ENCODE measurements around the gene MRPL18. TPM values are rescaled to one million over a fixed set of nuclear protein-coding genes. Genes with fewer than 3 reads are reported as not detected.
A peak's percentile ranks its signal among the peaks of the same experiment; 100 is the strongest.

MRPL18 gene
- total RNA-seq, 2 donors from 2014 or later: 62.3 to 66.0 TPM

DNA sequence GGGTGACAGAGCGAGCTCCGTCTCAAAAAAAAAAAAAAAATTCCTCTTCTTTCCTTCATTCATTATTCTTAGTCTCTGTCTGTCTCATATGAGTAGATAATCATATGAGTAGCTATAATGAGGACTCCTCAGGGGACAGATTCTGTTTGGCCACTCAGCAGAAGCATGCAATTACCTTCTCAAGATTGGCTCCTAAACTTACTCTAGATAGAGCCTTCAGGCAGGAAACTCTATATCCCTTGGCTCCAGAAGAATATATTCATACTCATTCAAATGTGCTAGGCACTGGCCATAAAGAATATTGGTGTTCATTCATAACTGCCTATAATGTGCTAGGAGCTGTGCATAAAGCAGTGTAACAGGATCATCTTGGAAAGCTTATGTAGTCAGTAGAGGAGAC, 30.6 kb upstream of the MRPL18 start:
- no peaks in the 10 kb centered on the region for H3K27me3 ChIP-seq
- TF ChIP-seq, protein P1, sequence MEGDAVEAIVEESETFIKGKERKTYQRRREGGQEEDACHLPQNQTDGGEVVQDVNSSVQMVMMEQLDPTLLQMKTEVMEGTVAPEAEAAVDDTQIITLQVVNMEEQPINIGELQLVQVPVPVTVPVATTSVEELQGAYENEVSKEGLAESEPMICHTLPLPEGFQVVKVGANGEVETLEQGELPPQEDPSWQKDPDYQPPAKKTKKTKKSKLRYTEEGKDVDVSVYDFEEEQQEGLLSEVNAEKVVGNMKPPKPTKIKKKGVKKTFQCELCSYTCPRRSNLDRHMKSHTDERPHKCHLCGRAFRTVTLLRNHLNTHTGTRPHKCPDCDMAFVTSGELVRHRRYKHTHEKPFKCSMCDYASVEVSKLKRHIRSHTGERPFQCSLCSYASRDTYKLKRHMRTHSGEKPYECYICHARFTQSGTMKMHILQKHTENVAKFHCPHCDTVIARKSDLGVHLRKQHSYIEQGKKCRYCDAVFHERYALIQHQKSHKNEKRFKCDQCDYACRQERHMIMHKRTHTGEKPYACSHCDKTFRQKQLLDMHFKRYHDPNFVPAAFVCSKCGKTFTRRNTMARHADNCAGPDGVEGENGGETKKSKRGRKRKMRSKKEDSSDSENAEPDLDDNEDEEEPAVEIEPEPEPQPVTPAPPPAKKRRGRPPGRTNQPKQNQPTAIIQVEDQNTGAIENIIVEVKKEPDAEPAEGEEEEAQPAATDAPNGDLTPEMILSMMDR (IDR thresholded peaks at IDR 0.05): no peak
- no peak overlapping the region for H3K4me3 ChIP-seq
- no peaks in the 10 kb centered on the region for H3K9me3 ChIP-seq
- peaks cover 0 to 18% of the 10 kb centered on the region in 2 donors for H3K4me1 ChIP-seq
- H3K27ac ChIP-seq: no peak overlapping the region
- peaks cover 18% of the 10 kb centered on the region for H3K36me3 ChIP-seq
- DNase-seq (ENCODE audit: low spot score): no peak

- DNase-seq (ENCODE audit: low spot score): no peak
- Histone ChIP-seq H3K27me3 (no peaks in the 10 kb centered on the region), H3K4me1 (peaks cover 0 to 18% of the 10 kb centered on the region in 2 donors), H3K4me3 (no peak overlapping the region), H3K27ac (peak overlapping the region; percentile 98 to 99), H3K36me3 (peaks cover 8% of the 10 kb centered on the region), H3K9me3 (no peaks in the 10 kb centered on the region)
- TF ChIP-seq, protein P1 (IDR thresholded peaks at IDR 0.05): no peak
Measured at GRCh38 chr6:159760602-159761057, 29.6 kb upstream of the MRPL18 start.

- no peak for DNase-seq (ENCODE audit: low spot score)
- no peaks in the 10 kb centered on the region for H3K27me3 ChIP-seq
- H3K9me3 ChIP-seq: no peaks in the 10 kb centered on the region
- H3K4me3 ChIP-seq: peak overlapping the region; percentile 81 to 97
- TF ChIP-seq, protein P1 (IDR thresholded peaks at IDR 0.05): no peak
- H3K36me3 ChIP-seq: peaks cover 3% of the 10 kb centered on the region
- H3K27ac ChIP-seq: peak overlapping the region; percentile 98 to 99
- H3K4me1 ChIP-seq: peaks cover 0 to 18% of the 10 kb centered on the region in 2 donors
Measured at GRCh38 chr6:159761129-159761872, 29.0 kb upstream of the MRPL18 start.

DNA sequence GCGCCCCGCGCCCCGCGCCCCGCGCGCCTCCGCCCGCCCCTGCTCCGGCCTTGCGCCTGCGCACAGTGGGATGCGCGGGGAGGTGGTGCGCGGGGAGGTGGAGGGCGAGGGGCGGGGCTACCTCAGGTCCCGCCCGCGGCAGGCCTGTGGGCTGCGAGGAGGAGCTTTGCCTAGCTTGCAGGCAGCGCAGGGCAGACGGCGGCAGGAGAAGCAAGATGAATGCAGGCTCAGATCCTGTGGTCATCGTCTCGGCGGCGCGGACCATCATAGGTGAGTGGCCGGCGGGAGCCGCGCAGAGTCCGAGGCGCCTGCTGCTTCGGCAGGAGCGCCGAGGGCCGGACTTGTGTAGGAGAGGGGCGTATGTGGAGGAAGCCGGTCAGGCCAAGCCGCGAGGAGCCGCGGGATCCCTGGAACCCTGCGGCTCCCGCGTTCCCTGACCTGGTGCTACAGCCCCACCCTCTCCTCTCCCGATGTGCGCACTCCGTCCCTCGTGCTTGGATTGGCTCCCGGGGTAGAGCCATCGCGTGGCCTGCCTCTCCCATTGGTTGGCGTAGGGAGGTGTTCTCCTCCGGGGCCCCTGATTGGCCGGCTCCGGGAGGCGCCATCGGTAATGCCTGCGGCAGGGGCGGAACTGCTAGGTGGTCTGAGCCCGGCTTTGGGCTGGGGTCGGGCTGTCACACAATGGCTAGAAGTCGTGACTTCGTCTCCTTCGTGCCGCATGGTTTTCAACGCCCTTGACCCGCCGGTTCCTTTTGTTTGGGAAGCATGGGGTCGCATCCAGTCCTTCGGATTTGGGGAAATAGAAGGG, 28.2 kb upstream of the MRPL18 start, which contains the start of gene ACAT2:
Gene ACAT2, plus strand, starts transcription at position 173 of the 808 bp plus-strand sequence. Its CDS starts 43 bp downstream, at position 216.
- H3K36me3 ChIP-seq: peaks cover 3% of the 10 kb centered on the region
- no peaks in the 10 kb centered on the region for H3K27me3 ChIP-seq
- peaks cover 0 to 18% of the 10 kb centered on the region in 2 donors for H3K4me1 ChIP-seq
- H3K9me3 ChIP-seq: no peaks in the 10 kb centered on the region
- H3K4me3 ChIP-seq: peak within 1 kb of the TSS; percentile 81 to 97
- peak; percentile 98 for DNase-seq (ENCODE audit: low spot score)
- H3K27ac ChIP-seq: peak within 1 kb of the TSS; percentile 98 to 99
- TF ChIP-seq, protein P1 (IDR thresholded peaks at IDR 0.05): peak in 1 of 2 donors; percentile 14

DNA sequence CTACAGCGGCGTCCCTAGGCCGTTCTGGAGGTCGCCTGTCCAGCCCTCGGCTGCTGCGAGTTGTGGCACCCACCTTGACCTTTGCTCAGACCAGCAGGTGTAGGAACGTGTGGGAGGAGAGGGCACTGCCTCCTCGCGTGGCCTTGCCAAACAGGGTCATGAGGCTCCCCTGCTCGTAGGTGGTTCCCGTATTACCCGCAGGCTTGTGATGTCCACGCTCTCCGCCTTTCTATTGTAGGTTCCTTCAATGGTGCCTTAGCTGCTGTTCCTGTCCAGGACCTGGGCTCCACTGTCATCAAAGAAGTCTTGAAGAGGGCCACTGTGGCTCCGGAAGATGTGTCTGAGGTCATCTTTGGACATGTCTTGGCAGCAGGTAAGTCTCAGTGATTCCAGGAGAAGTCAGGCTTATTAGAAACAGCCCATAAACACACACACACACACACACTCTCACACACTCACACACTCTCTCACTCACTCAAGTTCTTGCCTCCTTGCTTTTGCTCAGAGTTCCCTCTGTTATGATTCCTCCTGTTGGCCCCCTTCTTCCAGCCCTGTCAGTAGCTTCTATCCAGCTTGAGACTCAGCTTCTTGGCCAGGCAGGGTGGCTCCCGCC, 27.5 kb upstream of the MRPL18 start:
- no peaks in the 10 kb centered on the region for H3K9me3 ChIP-seq
- H3K27me3 ChIP-seq: no peaks in the 10 kb centered on the region
- DNase-seq (ENCODE audit: low spot score): no peak
- peak overlapping the region; percentile 98 to 99 for H3K27ac ChIP-seq
- H3K4me1 ChIP-seq: peaks cover 0 to 18% of the 10 kb centered on the region in 2 donors
- peak overlapping the region; percentile 81 to 97 for H3K4me3 ChIP-seq
- TF ChIP-seq, protein P1 (IDR thresholded peaks at IDR 0.05): no peak
- no peaks in the 10 kb centered on the region for H3K36me3 ChIP-seq
